GM21526 (cell line): ENCODE measurements around the gene SORT1.
"Not testable (repeated sequence)": the region's sequence is repeated elsewhere in the genome, so short reads cannot be mapped to it uniquely, and the experiment has no call there.

Experiments used
- ATAC-seq: cut with Tn5 transposase; IDR thresholded peaks from one replicate; pipeline ENCODE4 v1.9.1; 2021; ENCODE audit warnings: moderate library complexity; ENCODE audit not compliant: unreplicated experiment, low FRiP score

Gene SORT1

DNA sequence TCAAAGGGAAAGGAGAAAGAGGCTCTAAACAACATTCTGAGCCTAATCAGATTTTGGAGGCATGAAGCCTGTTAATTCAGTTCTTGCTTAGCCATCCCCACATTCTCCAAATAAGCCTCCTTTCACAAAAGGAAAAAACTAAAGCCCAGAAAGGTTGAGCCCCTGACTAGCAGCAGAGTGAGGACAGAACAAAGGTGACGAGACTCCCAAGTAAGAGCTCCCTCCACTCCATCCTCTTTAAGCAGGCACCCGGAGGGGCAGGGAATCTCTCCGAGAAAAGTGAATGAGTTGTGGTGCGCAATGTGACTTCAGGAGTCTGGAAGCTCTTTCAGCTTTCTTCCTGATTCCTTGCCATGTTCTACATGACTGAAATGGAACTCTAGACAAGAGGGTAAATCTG is 47.5 kb downstream of the SORT1 start:
- ATAC-seq, result no peak

DNA sequence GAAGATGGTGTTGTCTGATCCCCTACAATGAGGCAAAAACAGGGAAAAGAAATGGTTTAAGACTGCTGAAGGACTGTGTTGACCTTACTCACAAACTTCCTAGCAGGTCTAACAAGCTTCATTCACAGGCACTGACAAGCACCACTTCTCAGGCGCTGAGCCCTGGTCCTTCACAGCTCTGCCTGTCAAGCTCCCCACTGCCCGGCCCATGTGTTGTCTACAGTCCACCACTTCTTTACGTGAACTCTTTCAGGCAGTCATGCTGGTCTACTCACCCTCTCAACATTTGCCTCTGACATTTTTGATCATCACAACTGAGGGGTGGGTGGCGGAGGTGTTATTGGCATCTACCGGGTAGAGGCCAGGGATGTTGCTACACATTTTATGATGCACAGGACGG is 50.2 kb downstream of the SORT1 start:
- no peak for ATAC-seq

DNA sequence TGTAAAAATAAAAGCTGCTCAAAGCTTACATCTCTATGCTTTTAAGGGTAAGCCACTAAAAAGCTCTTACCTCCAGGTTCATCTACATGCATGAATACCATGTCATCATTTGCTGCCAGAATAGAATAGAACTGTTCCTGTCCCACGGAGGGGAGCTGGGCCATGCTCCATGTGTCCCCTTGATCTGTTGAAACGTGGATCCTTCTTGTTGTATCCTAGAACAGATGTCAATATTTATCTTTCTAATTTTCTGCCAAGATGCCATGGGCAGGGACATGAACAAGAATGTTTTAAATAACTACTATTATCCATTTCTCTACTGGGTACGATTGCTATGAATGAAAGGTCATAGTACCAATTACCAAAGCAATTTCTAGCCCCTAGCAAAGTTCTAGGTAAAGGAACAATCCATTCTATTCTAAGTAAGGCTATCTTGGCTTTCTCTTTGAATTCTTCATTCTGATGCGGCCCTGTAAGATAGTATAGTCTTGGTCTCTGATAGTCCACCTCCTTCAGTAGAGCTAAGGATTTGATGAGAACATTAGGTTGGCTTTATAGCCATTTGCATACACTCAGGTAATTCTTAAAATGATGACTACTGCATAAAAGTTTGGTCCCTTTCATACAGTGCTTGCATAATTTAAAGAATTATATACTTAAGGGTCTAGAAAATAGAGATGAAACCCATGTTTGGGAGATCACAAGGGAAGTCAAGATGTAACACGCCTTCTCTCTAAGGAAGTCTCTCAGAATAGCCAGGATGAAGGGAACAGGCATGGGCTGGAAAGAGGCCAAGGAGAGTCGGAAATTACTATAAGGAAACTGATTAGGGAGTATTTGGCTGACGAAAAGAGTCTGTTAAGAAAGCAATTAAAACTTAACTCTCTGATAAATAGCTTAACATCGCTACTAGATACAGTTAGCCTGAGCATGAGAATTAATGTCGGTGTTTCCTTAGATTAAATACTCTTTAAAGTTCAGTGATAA is 55.5 kb downstream of the SORT1 start:
- ATAC-seq, result no peak

DNA sequence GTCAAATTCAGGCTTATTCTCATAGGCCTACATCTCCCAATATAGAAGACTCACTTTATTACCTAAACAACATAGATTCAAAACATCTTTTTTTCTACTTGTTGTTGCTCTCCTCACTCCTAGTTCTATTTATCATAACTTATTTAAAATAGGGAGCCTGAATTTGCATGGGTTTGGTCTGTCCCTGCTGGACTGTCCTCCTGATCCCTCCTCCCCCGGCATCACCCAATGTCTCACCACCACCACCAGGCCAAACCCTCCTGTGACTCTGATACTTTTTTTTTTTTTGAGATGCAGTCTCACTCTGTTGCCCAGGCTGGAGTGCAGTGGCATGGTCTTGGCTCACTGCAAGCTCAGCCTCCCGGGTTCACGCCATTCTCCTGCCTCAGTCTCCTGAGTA is 59.1 kb downstream of the SORT1 start:
- no peak for ATAC-seq

DNA sequence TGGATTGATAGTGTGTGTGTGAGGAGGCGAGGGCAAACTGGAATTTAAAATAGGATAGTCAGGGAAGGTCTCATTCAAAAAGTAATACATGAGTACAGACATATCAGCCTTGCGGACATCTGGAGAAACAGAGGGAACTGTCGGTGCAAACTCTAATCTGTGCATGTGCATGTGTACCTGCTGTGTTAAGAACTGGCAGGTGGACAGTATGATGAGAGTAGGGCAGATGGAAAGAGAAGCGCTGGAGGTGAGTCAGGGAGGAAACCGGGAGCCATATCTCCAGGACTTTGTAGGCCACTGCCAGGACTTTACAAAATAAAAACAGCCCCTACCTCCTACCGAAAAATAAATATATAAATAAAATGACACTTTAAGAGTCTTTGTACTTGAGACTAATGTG is 59.6 kb downstream of the SORT1 start:
- ATAC-seq, result no peak

DNA sequence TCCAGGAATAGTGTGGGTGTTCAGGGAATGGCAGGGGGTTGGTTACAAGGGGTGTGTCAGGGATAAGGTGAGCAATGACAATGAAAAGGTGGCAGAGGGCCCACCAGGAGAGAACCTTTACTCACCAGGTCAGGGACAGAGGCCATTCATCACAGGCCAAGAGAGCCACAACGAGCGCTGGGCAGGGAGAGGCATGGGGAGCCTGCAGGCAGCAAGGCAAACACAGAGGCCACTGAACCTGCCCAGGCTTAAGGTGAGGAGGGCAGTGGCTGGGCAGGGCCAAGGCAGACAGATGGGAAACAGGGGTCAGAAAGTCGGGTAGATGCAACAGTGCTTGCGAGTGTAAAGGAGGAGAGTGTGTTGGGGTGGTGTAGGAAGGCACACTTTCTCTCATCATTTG is 62.6 kb downstream of the SORT1 start:
- ATAC-seq, result no peak

DNA sequence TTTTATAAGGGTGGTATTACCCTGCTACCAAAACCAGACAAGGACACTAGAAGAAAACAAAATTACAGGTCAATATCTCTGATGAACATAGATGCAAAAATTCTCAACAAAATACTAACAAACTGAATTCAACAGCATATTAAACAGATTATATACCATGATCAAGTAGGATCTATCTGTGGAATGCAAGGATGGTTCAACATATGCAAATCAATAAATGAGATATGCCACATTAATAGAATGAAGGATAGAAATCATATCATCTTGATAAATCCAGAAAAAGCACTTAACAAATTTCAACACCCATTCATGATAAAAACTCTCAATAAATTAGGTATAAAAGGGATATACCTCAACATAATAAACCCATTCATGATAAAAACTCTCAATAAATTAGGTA is 66.6 kb downstream of the SORT1 start:
- ATAC-seq, result no peak

DNA sequence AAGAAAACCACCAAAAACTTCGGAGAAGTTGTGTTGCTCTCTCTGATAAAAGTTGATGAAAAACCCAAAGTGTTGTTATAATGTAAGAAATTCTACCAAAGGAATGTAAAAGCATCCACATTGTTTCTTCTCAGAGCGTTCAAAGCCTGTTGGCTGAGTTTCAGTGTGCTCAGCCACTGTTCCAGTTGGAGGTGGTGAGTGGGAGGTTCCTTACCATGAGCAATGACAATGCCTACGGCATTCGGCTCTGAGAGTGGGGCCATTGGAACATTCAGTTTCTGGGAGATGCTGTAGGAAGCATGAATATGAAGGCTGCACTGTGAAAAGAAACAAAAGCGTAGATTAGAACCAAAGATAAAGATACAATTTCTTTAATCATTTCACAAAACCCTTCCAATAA is 70.4 kb downstream of the SORT1 start:
- ATAC-seq, result no peak

DNA sequence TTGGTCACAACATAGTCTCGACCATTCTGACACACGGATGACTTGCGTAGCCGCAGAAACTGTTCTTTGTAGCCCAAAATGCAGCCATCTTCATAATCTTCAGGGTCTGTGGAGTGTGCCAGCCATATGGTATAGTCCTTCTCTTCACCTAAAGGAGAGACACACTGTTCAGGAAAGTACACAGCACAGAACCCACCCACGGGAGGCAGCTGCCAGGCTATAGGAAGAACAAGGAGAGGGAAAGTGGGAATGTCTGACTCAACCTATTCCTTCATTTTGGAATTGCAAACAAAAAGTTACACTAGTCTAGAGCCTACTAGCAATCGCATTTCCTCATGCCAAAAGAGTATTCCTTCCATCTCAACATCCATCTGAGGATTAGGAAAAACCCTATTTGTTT is 74.7 kb downstream of the SORT1 start:
- ATAC-seq, result no peak

DNA sequence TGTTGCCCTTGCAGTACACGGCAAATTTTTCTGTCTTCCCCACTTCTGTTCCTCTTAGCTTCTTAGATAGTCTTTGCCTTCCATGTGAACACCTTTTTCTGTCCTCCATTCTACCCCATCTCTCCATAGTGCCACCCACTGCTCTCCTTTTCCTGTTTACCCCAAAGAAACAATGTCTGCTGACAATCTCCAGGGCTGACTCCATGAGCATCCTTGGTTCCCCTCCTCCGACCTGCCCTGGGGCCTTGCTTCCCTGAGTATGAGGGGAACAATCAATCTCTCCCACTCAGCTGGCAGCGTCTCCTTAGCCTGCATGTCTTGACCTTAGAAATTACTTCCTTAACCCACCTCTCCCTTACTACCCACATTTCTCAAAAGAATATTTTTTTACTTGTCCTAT is 78.6 kb downstream of the SORT1 start:
- no peak for ATAC-seq

DNA sequence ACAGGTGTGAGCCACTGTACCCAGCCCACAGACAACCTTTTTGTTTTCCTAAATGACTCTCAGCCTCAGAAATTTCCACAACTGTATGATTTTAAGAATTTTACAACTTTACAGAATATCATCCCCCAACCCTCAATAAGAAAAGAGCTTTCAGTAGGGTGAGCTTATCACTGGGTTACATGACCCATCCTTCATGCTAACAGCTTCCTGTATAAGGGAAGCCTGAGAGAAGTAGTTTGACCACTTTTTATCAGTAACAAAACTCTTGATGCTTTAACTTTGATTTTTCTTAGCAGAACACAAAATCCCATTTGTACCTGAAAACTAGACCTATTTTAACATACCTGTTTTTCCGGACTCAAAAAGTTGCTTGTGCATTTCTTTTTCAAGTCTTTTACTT is 81.2 kb downstream of the SORT1 start:
- ATAC-seq, result no peak

DNA sequence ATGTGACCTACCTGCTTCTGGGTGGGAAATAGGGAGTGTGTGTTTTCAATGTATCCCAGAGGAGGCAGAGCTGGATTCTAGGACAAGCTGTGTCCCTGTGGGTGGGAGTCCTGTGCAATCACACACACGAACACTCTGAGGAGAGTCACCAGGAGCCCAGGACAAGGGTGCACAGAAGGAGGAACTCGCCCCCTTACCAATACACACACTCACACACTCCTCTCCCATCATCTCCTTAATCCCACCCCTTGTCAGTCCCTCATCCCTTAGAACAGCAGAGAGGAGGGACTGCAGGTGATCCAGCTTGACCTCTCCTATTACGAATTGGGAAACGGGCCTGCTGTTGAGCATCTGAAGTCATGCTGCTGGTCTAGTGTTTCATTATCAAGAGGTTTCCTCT is 82.4 kb downstream of the SORT1 start:
- ATAC-seq, result no peak

DNA sequence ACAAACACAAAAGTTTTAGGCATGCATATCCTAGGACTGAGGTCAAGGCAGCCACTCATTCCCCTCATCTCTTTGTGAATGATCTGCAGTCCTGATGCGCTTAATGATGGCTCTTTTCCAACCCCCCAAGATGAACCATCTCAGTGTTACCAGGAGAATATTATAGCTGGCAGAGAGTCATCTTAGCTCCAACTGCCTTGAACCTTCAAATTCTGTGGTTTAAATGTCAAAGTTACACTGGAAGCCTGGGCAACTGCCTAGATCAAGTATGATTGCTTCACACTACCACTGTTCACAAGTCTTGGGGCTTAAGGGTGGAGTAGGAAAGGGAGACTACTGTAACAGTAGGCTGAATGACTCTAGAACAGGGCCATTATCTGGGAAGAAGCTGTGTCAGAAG is 82.9 kb downstream of the SORT1 start:
- ATAC-seq, result no peak

DNA sequence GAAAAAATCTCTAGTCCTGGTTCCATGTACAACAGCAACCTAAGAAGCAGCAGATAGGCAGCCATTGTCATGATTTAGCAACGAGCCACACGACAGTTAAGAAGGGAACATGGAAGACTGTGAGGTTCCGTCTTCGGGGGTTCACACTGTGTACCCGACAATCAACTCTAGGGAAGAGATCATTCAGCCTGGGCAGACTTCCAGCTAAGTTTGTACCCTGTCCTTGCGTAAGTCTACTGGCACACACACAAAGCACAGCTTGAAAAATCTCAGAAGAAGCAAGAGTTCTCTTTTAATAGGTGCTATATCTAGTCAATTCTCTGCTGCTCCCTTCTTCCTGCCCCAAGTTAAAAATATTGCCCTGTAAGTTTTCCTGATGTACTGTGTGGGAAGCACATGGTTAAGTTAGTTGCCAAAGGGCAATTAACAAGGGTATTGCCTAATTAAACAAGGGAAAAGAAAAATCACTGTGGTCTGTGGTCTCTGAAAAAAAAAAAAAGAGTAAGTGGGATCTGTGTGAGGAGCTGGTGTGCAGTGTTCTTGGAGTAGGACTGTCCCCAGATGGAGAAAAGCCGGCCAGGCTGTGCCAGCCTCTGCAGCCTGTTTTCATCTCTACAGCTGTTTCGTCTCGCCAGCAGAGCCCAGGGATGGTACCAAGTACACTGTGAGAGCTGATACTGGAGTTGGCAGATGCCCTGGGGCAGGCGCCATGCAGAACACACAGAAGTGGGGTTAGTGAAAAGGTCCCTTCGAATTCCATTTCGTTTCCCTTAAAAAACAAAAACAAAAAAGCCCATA is 84.5 kb downstream of the SORT1 start:
- no peak for ATAC-seq

DNA sequence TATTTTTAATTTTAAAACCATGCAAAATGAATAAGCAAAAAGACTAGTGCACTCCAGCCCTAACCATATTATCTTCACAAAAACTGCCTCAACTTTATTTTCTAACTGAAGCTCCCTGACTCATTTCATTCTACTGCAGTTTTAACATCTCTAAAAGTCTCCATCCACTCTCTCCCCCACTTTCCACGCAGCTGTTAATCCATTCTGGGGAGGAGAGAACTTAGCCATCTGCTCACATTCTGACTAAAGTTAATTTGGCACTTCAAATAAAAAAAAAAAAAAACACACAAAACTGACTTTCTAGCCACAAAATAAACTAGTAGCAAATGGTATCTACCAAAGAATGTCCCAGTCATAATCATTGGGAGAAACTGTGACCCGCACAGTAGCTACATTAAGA is 85.5 kb downstream of the SORT1 start:
- ATAC-seq, result no peak

DNA sequence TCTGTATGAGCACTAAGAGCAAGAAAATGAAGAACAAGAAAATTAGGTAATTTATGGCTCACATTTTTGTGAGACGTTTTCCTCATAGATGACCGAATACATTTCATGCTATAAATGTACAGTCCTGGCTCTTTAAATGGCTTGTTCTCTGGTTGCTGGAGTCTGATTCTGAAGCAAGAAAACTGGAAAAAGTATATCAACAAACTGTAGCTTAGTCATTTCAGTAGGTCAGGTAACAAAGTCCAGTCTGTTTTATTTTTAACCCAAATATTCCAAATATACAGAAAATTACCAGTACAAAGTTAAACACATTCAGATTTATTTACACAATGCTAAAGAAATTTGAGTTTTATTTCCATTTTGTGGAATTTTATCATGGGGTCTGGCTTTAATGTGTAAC is 88.4 kb downstream of the SORT1 start:
- ATAC-seq, result no peak

DNA sequence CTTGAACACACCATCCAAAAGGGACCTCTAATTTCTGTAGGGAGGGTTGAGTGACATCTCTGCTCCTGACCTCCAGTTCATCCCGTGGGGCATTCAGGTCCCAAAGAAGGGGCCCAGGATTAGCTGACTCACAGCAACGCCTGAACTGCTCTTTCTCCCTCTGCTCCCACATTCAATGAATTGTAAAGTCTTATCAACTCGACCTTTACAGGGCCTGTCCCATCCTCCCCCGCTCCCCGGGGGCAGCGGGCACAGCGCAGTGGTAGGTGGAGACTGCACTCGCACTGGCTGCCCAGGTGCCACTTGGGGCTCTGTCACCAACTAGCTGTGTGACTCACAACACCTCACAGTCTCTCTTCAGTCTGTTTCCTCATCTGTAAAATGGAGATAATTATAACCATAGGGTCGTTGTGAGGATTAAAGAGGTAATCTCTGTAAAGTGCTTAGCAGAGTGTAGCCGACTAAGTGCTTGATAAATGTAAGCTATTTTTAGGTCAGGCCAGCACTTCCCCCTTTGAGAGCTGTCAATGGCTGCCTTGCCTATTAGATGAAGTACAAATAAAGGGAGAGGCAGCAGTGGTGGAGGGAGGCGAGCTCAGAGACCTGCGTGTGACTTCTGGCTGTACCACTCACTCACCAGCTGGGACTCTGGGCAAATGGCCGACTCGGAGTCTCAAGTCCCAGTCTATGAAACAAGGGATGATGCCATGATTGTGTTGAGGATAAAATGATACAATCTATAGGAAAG is 90.3 kb downstream of the SORT1 start:
- no peak for ATAC-seq

DNA sequence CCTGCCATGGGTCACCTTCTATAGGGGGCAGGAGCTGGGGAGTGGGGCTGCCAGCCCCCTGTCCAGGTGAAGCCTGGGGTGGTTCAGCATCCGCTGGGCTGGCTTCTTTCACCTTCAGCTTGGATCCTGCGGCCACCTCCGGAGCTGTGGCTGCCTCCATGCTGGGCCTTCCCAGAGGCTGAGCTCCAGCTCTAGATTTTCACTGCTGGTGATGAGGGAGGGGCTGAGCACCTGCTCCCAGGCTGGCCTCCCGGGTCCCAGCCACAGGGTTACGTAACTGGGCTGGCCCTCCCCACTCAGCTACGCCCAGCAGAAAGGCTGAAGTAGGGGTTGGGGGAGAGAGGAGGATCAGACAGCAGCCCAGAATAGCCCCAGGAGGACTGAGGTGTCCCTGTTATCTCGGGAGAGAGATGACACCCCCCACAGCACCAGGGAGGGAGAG is 90.9 kb downstream of the SORT1 start, which contains the start of gene MYBPHL:
Gene MYBPHL, minus strand, starts transcription at position 180 of the 442 bp plus-strand sequence. Its CDS starts 20 bp downstream, at position 160.
- no peak for ATAC-seq

DNA sequence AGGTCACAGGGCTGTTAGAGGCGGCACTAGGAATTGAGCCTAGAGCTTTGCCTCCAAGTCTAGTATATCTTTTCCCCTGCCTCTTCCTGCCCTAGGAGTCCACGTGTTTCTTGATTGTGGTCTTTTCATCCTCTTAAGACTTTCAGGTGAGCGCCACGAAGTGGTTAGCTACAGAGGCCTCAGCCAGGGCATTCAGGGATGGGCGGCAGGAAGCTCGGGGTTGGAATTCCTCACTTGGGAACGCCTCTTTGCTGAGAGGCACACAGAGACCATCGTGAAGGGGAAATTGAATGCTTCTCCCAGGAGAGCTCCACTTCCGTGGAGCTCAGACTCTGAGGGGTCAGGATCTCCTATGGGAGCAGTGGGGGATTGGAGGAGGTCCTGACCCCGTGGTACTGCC is 91.7 kb downstream of the SORT1 start:
- not testable (repeated sequence) for ATAC-seq

DNA sequence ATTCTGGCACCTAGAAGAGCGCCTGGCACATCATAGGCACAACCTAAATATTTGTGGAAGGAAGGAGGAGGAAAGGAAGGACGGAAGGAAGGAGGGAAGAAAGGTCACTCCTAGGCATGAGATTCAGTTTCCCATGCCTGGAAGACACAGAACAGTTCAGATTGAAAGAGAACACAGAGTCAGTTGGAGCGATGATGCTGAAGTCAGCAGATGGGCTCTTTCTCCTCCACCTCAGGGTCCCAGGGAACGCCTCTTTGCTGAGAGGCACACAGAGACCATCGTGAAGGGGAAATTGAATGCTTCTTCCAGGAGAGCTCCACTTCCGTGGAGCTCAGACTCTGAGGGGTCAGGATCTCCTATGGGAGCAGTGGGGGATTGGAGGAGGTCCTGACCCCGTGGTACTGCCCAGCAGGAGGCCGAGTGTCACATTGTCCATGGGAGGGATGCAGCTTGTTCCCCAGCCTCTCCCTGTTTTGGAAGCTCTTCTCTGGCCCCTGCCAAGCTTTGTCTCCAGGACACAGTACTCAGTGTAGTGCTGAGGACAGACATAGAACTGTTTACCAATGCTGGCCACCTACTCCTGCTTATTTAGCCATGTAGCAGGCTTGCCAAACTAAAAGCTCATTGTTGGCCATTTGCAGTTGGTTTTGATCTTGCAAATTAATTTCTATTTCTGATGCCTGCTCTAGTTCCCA is 93.3 kb downstream of the SORT1 start:
- ATAC-seq, result no peak
